K562 (cell line): ENCODE measurements around the gene PLEKHM3. TPM values are rescaled to one million over a fixed set of nuclear protein-coding genes. Genes with fewer than 3 reads are reported as not detected.

ENCODE experiments used
- ATAC-seq: fragments of 200-7000 bp; cut with Tn5 transposase; 3 replicates; pipeline ENCODE4 v1.9.1; 2020; ENCODE audit warnings: moderate library complexity
- BruUV-seq: library from RNA; stranded (reverse); fragments of 400-500 nt; replicated peaks from 2 replicates; lab custom pipeline; 2021; lab: Mats Ljungman, UMichigan
- CTCF ChIA-PET: fragments of 300-600 bp; formaldehyde crosslinking; extraction: SDS; loops from one replicate; lab custom pipeline; 2021; ENCODE audit warnings: low intra/inter-chr PET ratio; lab: Yijun Ruan, JAX
- POLR2A ChIA-PET: fragments of 300-600, 350-650 bp; sonication (Branson Sonifier 250); formaldehyde crosslinking; extraction: SDS; loops from one replicate; lab custom pipeline; 2021; ENCODE audit warnings: antibody characterized with exemption, inconsistent platforms; lab: Yijun Ruan, JAX
- DNase-seq, 4 experiments: peaks; one replicate each; pipeline versions ENCODE4 v3.0.0 to v3.0.0-alpha.2; 2011 to 2018; ENCODE audit warnings: low spot score in 3 of 4, mixed read lengths in 3 of 4; ENCODE audit errors: extremely low read depth in 1 of 4
- FAIRE-seq: peaks from 2 replicates; lab custom pipeline; 2011; peaks lifted over from hg19 to GRCh38; lab: Jason Lieb, UNC
- H2AFZ ChIP-seq: 2 replicates; pipeline ENCODE4 v1.6.0; 2011; ENCODE audit warnings: low read depth, low read length, control low read depth, inconsistent platforms
- H3K27ac ChIP-seq: fragments of 200-600 bp; 3 replicates; pipeline ENCODE4 v1.8.0; 2011; ENCODE audit warnings: low read depth, mild to moderate bottlenecking, control low read depth, inconsistent platforms, low read length, moderate library complexity, mixed read lengths; ENCODE audit errors: extremely low read depth
- H3K27me3 ChIP-seq, 2 experiments: fragments of 300-600 bp in 1 of 2; 2 replicates in 1 of 2; 3 replicates in 1 of 2; pipeline versions ENCODE4 v1.6.0 to v1.8.0; 2011; ENCODE audit warnings: inconsistent platforms in 2 of 2, low read length in 2 of 2, mild to moderate bottlenecking in 1 of 2, mixed read lengths in 1 of 2, moderate library complexity in 1 of 2; ENCODE audit not compliant: control insufficient read depth in 2 of 2, insufficient read depth in 2 of 2
- H3K36me3 ChIP-seq: fragments of 300-600 bp; 3 replicates; pipeline ENCODE4 v1.8.0; 2011; ENCODE audit warnings: mild to moderate bottlenecking, low read length, inconsistent platforms; ENCODE audit not compliant: control insufficient read depth, insufficient read depth
- H3K4me1 ChIP-seq, 2 experiments: fragments of 200-600 bp in 1 of 2; replicated peaks in 1 of 2; 2 replicates in 1 of 2; 3 replicates in 1 of 2; pipeline versions ENCODE4 v1.5.1 to v1.8.0; 2011; ENCODE audit warnings: inconsistent platforms in 2 of 2, low read length in 2 of 2, mild to moderate bottlenecking in 1 of 2, mixed read lengths in 1 of 2, moderate library complexity in 1 of 2; ENCODE audit not compliant: control insufficient read depth in 2 of 2, insufficient read depth in 2 of 2
- H3K4me2 ChIP-seq: 2 replicates; pipeline ENCODE4 v1.6.1; 2011; ENCODE audit warnings: low read length, control low read depth, inconsistent platforms, mixed read lengths; ENCODE audit not compliant: insufficient read depth
- H3K4me3 ChIP-seq: fragments of 200-600 bp; sonication (generic), shearing (Covaris generic); 2 replicates; pipeline ENCODE4 v1.5.1; 2016; ENCODE audit warnings: control low read depth, inconsistent platforms
- H3K79me2 ChIP-seq: fragments of 200-600 bp; 3 replicates; pipeline ENCODE4 v1.8.0; 2011; ENCODE audit warnings: low read length, inconsistent platforms; ENCODE audit not compliant: control insufficient read depth, insufficient read depth
- H3K9ac ChIP-seq, 2 experiments: 2 replicates each; pipeline versions ENCODE4 v1.6.0 to v1.6.1; 2011; ENCODE audit warnings: low read depth in 2 of 2, low read length in 2 of 2, control low read depth in 1 of 2, inconsistent platforms in 1 of 2, mild to moderate bottlenecking in 1 of 2, mixed read lengths in 1 of 2; ENCODE audit not compliant: insufficient read depth in 1 of 2
- H3K9me1 ChIP-seq: one replicate; pipeline ENCODE4 v1.6.0; 2011; ENCODE audit warnings: inconsistent platforms, mild to moderate bottlenecking, low read length, moderate library complexity; ENCODE audit not compliant: control insufficient read depth, insufficient read depth
- H3K9me3 ChIP-seq: replicated peaks from 2 replicates; pipeline ENCODE4 v1.5.1; 2011; ENCODE audit warnings: low read depth, low read length, inconsistent platforms; ENCODE audit not compliant: control insufficient read depth, insufficient read depth
- H4K20me1 ChIP-seq: replicated peaks from 2 replicates; pipeline ENCODE4 v1.6.1; 2011; ENCODE audit warnings: low read length, inconsistent platforms, mixed read lengths; ENCODE audit not compliant: control insufficient read depth, insufficient read depth
- BRD9 ChIP-seq: fragments of 450-650 bp; IDR thresholded peaks from 2 replicates; pipeline ENCODE4 v1.6.1; 2018; ENCODE audit warnings: low read depth; ENCODE audit not compliant: partially characterized antibody
- ELF1 ChIP-seq: fragments of 200-800 bp; sonication (Bioruptor generic); IDR thresholded peaks from 2 replicates; pipeline ENCODE4 v1.6.1; 2016; ENCODE audit warnings: missing genetic modification characterization, missing compliant biosample characterization
- FOXK1 ChIP-seq: sonication (generic); formaldehyde crosslinking; IDR thresholded peaks from 2 replicates; pipeline ENCODE4 v1.8.0; 2022; ENCODE audit warnings: missing genetic modification reagents, mild to moderate bottlenecking, borderline replicate concordance
- HNRNPUL1 ChIP-seq: fragments of 200-400 bp; formaldehyde crosslinking; IDR thresholded peaks from 2 replicates; pipeline ENCODE4 v1.6.1; 2017; ENCODE audit warnings: low read length
- RAD21 ChIP-seq, 2 experiments: fragments of 250-450 bp in 1 of 2; fragments of 450-650 bp in 1 of 2; sonication (Bioruptor Pico) in 1 of 2; formaldehyde crosslinking in 1 of 2; IDR thresholded peaks in 1 of 2; conservative IDR thresholded peaks in 1 of 2; 2 replicates each; pipeline versions ENCODE4 v1.4.0 to v1.8.0; 2020 to 2022; ENCODE audit warnings: mild to moderate bottlenecking in 2 of 2, moderate library complexity in 1 of 2
- SMARCA4 ChIP-seq: fragments of 450-650 bp; IDR thresholded peaks from 2 replicates; pipeline ENCODE4 v1.6.1; 2016
- ZBTB43 ChIP-seq: sonication (generic); formaldehyde crosslinking; IDR thresholded peaks from 2 replicates; pipeline ENCODE4 v1.8.0; 2023; ENCODE audit warnings: mild to moderate bottlenecking, missing genetic modification reagents
- ZNF24 ChIP-seq: fragments of 450-650 bp; IDR thresholded peaks from 2 replicates; pipeline ENCODE4 v1.6.1; 2016
- ZNF830 ChIP-seq: fragments of 250-450 bp; sonication (Bioruptor Pico); IDR thresholded peaks from 2 replicates; pipeline ENCODE4 v1.5.0; 2021; ENCODE audit warnings: mild to moderate bottlenecking
- WGBS: fragments of 100-300 bp; shearing (Covaris generic); methylation state at CpG from one replicate; pipeline ENCODE4 v1.1.6; 2016; ENCODE audit warnings: low coverage, mixed read lengths; ENCODE audit not compliant: insufficient coverage; ENCODE audit errors: missing lambda C conversion rate; 5-methylcytosine and 5-hydroxymethylcytosine counted together
- in situ Hi-C: fragments of 300-500 bp; cut with MboI; formaldehyde crosslinking; loops from 4 replicates; pipeline ENCODE4 v1.15.0; 2018; ENCODE audit warnings: inconsistent platforms, mixed read lengths
- intact Hi-C: fragments of 100-400 bp; cut with micrococcal nuclease; formaldehyde crosslinking; loops from 2 replicates; pipeline ENCODE4 v1.14.2; 2022
- polyA plus RNA-seq, 8 experiments: library from polyadenylated mRNA; depleted of rRNA in 4 of 8; stranded (reverse) in 5 of 8; unstranded in 3 of 8; fragments of >200 nt; fragmentation: Nextera tagmentation in 2 of 8; fragmentation: Illumina TruSeq in 1 of 8; extraction: Ambion mirVana in 2 of 8; extraction: Trizol in 1 of 8; gene quantifications; 2 replicates each; pipeline versions ENCODE4 v1.2.1 to v1.2.3, GENCODE V29; 2011 to 2014; ENCODE audit warnings: inconsistent platforms in 1 of 8, missing spikeins in 1 of 8
- total RNA-seq, 7 experiments: library from RNA; depleted of rRNA in 6 of 7; stranded (reverse); fragments of >200 nt in 6 of 7; fragmentation: Illumina TruSeq in 2 of 7; extraction: Trizol in 2 of 7; gene quantifications; 2 replicates each; pipeline versions ENCODE4 v1.2.1 to v1.2.3, GENCODE V29; 2011 to 2021; ENCODE audit warnings: low replicate concordance in 1 of 7

PLEKHM3 gene
- total and polyA plus RNA-seq, 9 of the 15 experiments (the other 6 are each of a cell fraction or from before 2014, with no cell fraction given), result 0.24 to 1.6 (median 1.0) TPM

GRCh38 chr2:207987025-207987716 is 38.2 kb downstream of the PLEKHM3 start:
- no peak overlapping the region for H3K9ac ChIP-seq
- no peak overlapping the region for H2AFZ ChIP-seq
- no peaks in the 10 kb centered on the region for H3K9me1 ChIP-seq
- no peaks in the 10 kb centered on the region for H3K9me3 ChIP-seq
- no peaks in the 10 kb centered on the region for H3K4me1 ChIP-seq
- H3K79me2 ChIP-seq, result no peaks in the 10 kb centered on the region
- H3K27me3 ChIP-seq, result no peaks in the 10 kb centered on the region
- no TSS peak for BruUV-seq
- H3K4me3 ChIP-seq, result no peak overlapping the region
- DNase-seq, result no peak
- TF ChIP-seq ELF1 (tag), result no peak
- TF ChIP-seq, all 486 proteins: peak for 0
- ChIA-PET POLR2A (interaction anchor here (0.6 to 0.7 kb wide), 2 partner anchors 21 to 250 kb away, joined by 3 to 4 read pairs; no protein-coding TSS in a partner anchor), CTCF (no interaction called here)
- in situ Hi-C loops (no loop called here), intact Hi-C loops (no loop called here)
- H3K4me2 ChIP-seq, result no peak overlapping the region
- no peaks in the 10 kb centered on the region for H3K36me3 ChIP-seq
- H4K20me1 ChIP-seq, result no peaks in the 10 kb centered on the region
- FAIRE-seq, result no peak
- ATAC-seq, result no peak
- 44% methylated on average over 4 of the region's 4 CpGs for WGBS
- H3K27ac ChIP-seq, result no peak overlapping the region

GRCh38 chr2:207984765-207985480 is 40.4 kb downstream of the PLEKHM3 start:
- BruUV-seq, result no TSS peak
- no peaks in the 10 kb centered on the region for H3K9me1 ChIP-seq
- POLR2A ChIA-PET, result no interaction called here
- no peak overlapping the region for H3K9ac ChIP-seq
- no peaks in the 10 kb centered on the region for H3K27me3 ChIP-seq
- WGBS, result 29% methylated on average over 3 of the region's 3 CpGs
- FAIRE-seq (no peak), DNase-seq (no peak), ATAC-seq (no peak)
- H3K4me3 ChIP-seq, result no peak overlapping the region
- H3K9me3 ChIP-seq, result no peaks in the 10 kb centered on the region
- CTCF ChIA-PET, result no interaction called here
- H4K20me1 ChIP-seq, result no peaks in the 10 kb centered on the region
- no peak overlapping the region for H3K4me2 ChIP-seq
- H3K4me1 ChIP-seq, result no peaks in the 10 kb centered on the region
- H2AFZ ChIP-seq, result no peak overlapping the region
- H3K27ac ChIP-seq, result no peak overlapping the region
- H3K79me2 ChIP-seq, result no peaks in the 10 kb centered on the region
- intact Hi-C loops, result no loop called here
- TF ChIP-seq RAD21 (CRISPR knock-in tag; conservative IDR thresholded peaks at IDR 0.05 in 1 of 2, IDR thresholded peaks at IDR 0.05 in 1 of 2) (no peak), HNRNPUL1 (no peak), ZBTB43 (no peak), ZNF830 (CRISPR knock-in tag) (no peak), BRD9 (no peak), ZNF24 (no peak), SMARCA4 (no peak), FOXK1 (no peak)
- H3K36me3 ChIP-seq, result no peaks in the 10 kb centered on the region
- in situ Hi-C loops, result no loop called here
